HFF-Myc (cell line): ENCODE data around the gene SORCS2.

Source experiments
- DNase-seq: peaks from one replicate; pipeline ENCODE4 v3.0.0-alpha.2; 2011; ENCODE audit warnings: low read depth; ENCODE audit errors: extremely low read depth
- H3K4me3 ChIP-seq: replicated peaks from 2 replicates; pipeline ENCODE4 v1.5.1; 2011; ENCODE audit warnings: low read depth, mild to moderate bottlenecking, control low read depth, low read length
- CTCF ChIP-seq: IDR thresholded peaks from 2 replicates; pipeline ENCODE4 v1.5.1; 2012; ENCODE audit warnings: mild to moderate bottlenecking, low read depth, low read length, control low read depth; ENCODE audit errors: missing control alignments

Gene SORCS2

GRCh38 chr4:7247946-7248345, 55.6 kb downstream of the SORCS2 start:
- TF ChIP-seq CTCF: no peak
- DNase-seq: no peak

GRCh38 chr4:7248857-7249256, 56.5 kb downstream of the SORCS2 start:
- H3K4me3 ChIP-seq: no peak overlapping the region
- TF ChIP-seq CTCF: no peak
- DNase-seq: no peak

More at GRCh38 chr4:7247946-7248345, 55.6 kb downstream of the SORCS2 start:
- H3K4me3 ChIP-seq: no peak overlapping the region

DNA sequence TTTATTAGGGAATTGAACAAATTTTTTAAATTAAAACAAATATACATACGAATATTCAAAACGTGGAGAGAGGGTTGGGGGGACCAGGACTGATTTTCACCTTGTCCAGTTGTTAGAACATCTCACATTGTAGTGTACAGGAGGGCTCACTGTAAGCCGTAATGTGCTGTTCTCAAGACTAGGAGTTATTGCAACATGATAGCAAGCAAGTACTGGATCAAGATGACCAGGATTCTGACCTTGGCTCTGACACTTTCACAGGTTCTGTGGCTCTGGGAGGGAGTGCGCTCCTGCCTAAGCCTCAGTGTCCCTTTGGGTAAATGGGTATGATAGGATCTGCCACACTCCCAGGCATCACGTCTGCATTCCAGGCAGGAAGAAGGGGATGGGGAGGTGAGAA, 59.0 kb downstream of the SORCS2 start:
- no peak for DNase-seq
- TF ChIP-seq CTCF: no peak
- H3K4me3 ChIP-seq: no peak overlapping the region

DNA sequence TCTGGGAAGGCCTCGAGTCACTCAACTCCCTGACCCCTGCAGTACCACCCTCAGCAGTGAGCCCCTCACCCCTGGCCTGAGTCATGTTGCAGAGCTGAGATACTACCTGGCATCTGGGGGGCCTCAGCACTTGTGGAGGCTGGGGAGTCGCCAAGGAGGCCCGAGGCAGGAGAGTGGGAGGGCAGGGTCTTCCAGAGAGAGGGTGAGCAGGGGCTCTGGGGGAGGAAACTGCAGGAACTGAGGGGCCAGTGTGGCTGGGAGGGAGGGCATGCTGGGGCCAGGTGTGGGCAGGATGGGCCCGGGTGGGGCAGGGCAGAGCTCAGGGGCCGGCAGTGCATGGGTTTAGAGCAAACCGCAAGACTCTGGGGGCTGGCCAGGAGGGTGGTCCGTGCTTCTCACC, 59.7 kb downstream of the SORCS2 start:
- no peak overlapping the region for H3K4me3 ChIP-seq
- TF ChIP-seq CTCF: no peak
- DNase-seq: no peak

- DNase-seq: no peak
- TF ChIP-seq CTCF: no peak
- H3K4me3 ChIP-seq: no peak overlapping the region
Observed at GRCh38 chr4:7252510-7253340, 60.4 kb downstream of the SORCS2 start.

GRCh38 chr4:7253341-7253700, 61.0 kb downstream of the SORCS2 start:
- no peak for DNase-seq
- no peak for TF ChIP-seq CTCF
- no peak overlapping the region for H3K4me3 ChIP-seq

DNA sequence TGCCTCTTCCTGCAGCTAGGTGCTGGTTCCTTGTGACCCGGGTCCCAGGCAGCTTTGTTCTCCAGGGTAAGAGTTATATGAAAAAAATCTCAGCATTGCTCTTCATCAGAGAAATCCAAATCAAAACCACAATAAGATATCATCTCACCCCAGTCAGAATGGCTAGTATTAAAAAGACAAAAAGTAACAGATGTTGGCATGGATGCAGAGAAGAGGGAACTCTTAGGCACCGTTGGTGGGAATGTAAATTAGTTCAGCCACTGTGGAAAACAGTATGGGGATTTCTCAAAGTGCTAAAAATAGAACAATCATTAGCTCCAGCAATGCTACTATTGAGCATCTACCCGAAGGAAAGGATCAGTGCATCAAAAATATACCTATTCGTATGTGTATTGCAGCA, 61.5 kb downstream of the SORCS2 start:
- no peak for TF ChIP-seq CTCF
- no peak for DNase-seq
- H3K4me3 ChIP-seq: no peak overlapping the region
